DND-41 (cell line): Measurements from ENCODE around the gene SMG5.

Experiments
- CTCF ChIP-seq: IDR thresholded peaks from 2 replicates; pipeline ENCODE4 v1.5.1; 2012; ENCODE audit warnings: borderline replicate concordance, low read length, moderate library complexity, mild to moderate bottlenecking; ENCODE audit not compliant: poor library complexity, severe bottlenecking; ENCODE audit errors: extremely low read depth
- EZH2 ChIP-seq: IDR thresholded peaks from 3 replicates; pipeline ENCODE4 v1.6.1; 2012; ENCODE audit warnings: borderline replicate concordance, low read depth, mild to moderate bottlenecking, moderate library complexity, low read length, inconsistent platforms; ENCODE audit not compliant: severe bottlenecking

GRCh38 chr1:156213644-156213966 is 69.0 kb downstream of the SMG5 start:
- TF ChIP-seq CTCF (no peak), EZH2 (no peak)
